KOPT-K1 (cell line): ENCODE data around the gene SCN5A.

Experiments
- H3K27ac ChIP-seq: fragments of 200-600 bp; sonication (generic); 2 replicates; pipeline ENCODE4 v1.5.1; 2016; ENCODE audit warnings: antibody characterized with exemption, mild to moderate bottlenecking, low read depth, low read length; ENCODE audit not compliant: poor library complexity, severe bottlenecking
- H3K36me3 ChIP-seq: fragments of 200-600 bp; sonication (generic); 2 replicates; pipeline ENCODE4 v1.5.1; 2017; ENCODE audit warnings: antibody characterized with exemption, mild to moderate bottlenecking, low read length, moderate library complexity; ENCODE audit not compliant: insufficient read depth
- H3K9me3 ChIP-seq: fragments of 200-600 bp; sonication (generic); 2 replicates; pipeline ENCODE4 v1.5.1; 2017; ENCODE audit warnings: antibody characterized with exemption, low read length, mild to moderate bottlenecking; ENCODE audit not compliant: insufficient read depth, poor library complexity, severe bottlenecking

The SCN5A gene

GRCh38 chr3:38526792-38527191 lies 122.7 kb downstream of the SCN5A start:
- Histone ChIP-seq H3K9me3 (no peaks in the 10 kb centered on the region), H3K36me3 (peaks cover 84% of the 10 kb centered on the region), H3K27ac (no peak overlapping the region)

GRCh38 chr3:38524141-38524739 lies 125.2 kb downstream of the SCN5A start:
- no peaks in the 10 kb centered on the region for H3K9me3 ChIP-seq
- peaks cover 77% of the 10 kb centered on the region for H3K36me3 ChIP-seq
- H3K27ac ChIP-seq = no peak overlapping the region

- no peaks in the 10 kb centered on the region for H3K9me3 ChIP-seq
- H3K27ac ChIP-seq = no peak overlapping the region
- peaks cover 75% of the 10 kb centered on the region for H3K36me3 ChIP-seq
Measured at GRCh38 chr3:38522002-38522401, 127.5 kb downstream of the SCN5A start.

GRCh38 chr3:38521391-38521987 lies 128.0 kb downstream of the SCN5A start:
- peaks cover 75% of the 10 kb centered on the region for H3K36me3 ChIP-seq
- no peaks in the 10 kb centered on the region for H3K9me3 ChIP-seq
- H3K27ac ChIP-seq = no peak overlapping the region

GRCh38 chr3:38519651-38520050 lies 129.8 kb downstream of the SCN5A start:
- Histone ChIP-seq H3K36me3 (peaks cover 70% of the 10 kb centered on the region), H3K9me3 (no peaks in the 10 kb centered on the region), H3K27ac (peak overlapping the region; percentile 7)

- Histone ChIP-seq H3K9me3 (no peaks in the 10 kb centered on the region), H3K36me3 (peaks cover 70% of the 10 kb centered on the region), H3K27ac (no peak overlapping the region)
Measured at GRCh38 chr3:38519000-38519399, 130.5 kb downstream of the SCN5A start.

- Histone ChIP-seq H3K9me3 (no peaks in the 10 kb centered on the region), H3K27ac (no peak overlapping the region), H3K36me3 (peaks cover 64% of the 10 kb centered on the region)
Measured at GRCh38 chr3:38516669-38517068, 132.8 kb downstream of the SCN5A start.

- no peaks in the 10 kb centered on the region for H3K9me3 ChIP-seq
- H3K36me3 ChIP-seq = peaks cover 65% of the 10 kb centered on the region
- H3K27ac ChIP-seq = no peak overlapping the region
Measured at GRCh38 chr3:38515367-38515766, 134.1 kb downstream of the SCN5A start.

- H3K27ac ChIP-seq = no peak overlapping the region
- H3K9me3 ChIP-seq = no peaks in the 10 kb centered on the region
- H3K36me3 ChIP-seq = peaks cover 84% of the 10 kb centered on the region
Measured at GRCh38 chr3:38511546-38511945, 137.9 kb downstream of the SCN5A start.

GRCh38 chr3:38510631-38511030 lies 138.9 kb downstream of the SCN5A start:
- no peaks in the 10 kb centered on the region for H3K9me3 ChIP-seq
- peaks cover 88% of the 10 kb centered on the region for H3K36me3 ChIP-seq
- no peak overlapping the region for H3K27ac ChIP-seq

GRCh38 chr3:38509732-38510131 lies 139.8 kb downstream of the SCN5A start:
- no peak overlapping the region for H3K27ac ChIP-seq
- no peaks in the 10 kb centered on the region for H3K9me3 ChIP-seq
- peaks cover 89% of the 10 kb centered on the region for H3K36me3 ChIP-seq

GRCh38 chr3:38507120-38507519 lies 142.4 kb downstream of the SCN5A start:
- Histone ChIP-seq H3K9me3 (no peaks in the 10 kb centered on the region), H3K36me3 (peaks cover 94% of the 10 kb centered on the region)

GRCh38 chr3:38500688-38501417 lies 148.6 kb downstream of the SCN5A start:
- Histone ChIP-seq H3K27ac (no peak overlapping the region), H3K36me3 (peaks cover 81% of the 10 kb centered on the region), H3K9me3 (no peaks in the 10 kb centered on the region)

More at GRCh38 chr3:38507120-38507519, 142.4 kb downstream of the SCN5A start:
- H3K27ac ChIP-seq = no peak overlapping the region
